Brain microvascular endothelial cell (primary cell): ENCODE data around the gene ZCCHC2.

ENCODE experiments used
- DNase-seq: peaks from one replicate; pipeline ENCODE4 v3.0.0-alpha.2; 2020
- H3K27ac ChIP-seq: fragments of 250-450 bp; sonication (Bioruptor Pico); 2 replicates; pipeline ENCODE4 v1.5.1; 2020; ENCODE audit warnings: mild to moderate bottlenecking, moderate library complexity
- H3K27me3 ChIP-seq: fragments of 250-450 bp; sonication (Bioruptor Pico); replicated peaks from 2 replicates; pipeline ENCODE4 v1.5.1; 2020; ENCODE audit warnings: mild to moderate bottlenecking
- H3K36me3 ChIP-seq: fragments of 250-450 bp; sonication (Bioruptor Pico); replicated peaks from 2 replicates; pipeline ENCODE4 v1.5.1; 2020; ENCODE audit warnings: mild to moderate bottlenecking
- H3K4me3 ChIP-seq: 2 replicates; pipeline ENCODE4 v1.5.1; 2011; ENCODE audit warnings: low read depth, mild to moderate bottlenecking, control low read depth, low read length, moderate library complexity
- in situ Hi-C: cut with HindIII; loops from 2 replicates; pipeline ENCODE4 v1.10.0; 2017; ENCODE audit warnings: low sequenced_read_pairs, low pct_ligation_motif_present
- TF ChIP-seq, protein P1 (sequence below): IDR thresholded peaks from 2 replicates; pipeline ENCODE4 v1.5.1; 2011; ENCODE audit warnings: low read depth, mild to moderate bottlenecking, moderate library complexity, low read length, control low read depth, inconsistent platforms; ENCODE audit errors: missing control alignments

ZCCHC2 gene

DNA sequence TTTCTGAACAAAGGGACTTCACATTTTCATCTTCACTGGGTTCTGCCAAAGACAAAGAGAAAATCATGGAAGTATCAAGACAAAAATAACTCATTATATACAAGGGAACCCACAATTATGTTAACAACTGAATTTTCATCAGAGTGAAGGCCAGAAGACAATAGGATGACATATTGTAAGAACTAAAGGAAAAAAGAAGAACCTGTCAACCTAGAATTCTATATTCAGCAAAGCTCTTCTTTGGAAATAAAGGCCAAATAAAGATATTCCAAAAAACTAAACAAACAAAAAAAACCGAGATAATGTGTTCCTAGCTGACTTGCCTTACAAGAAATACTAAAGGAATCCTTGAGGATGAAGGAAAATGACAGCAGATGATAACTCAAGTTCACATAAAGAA is 10.3 kb upstream of the ZCCHC2 start:
- no peak for DNase-seq
- H3K27me3 ChIP-seq, result no peaks in the 10 kb centered on the region
- no peak overlapping the region for H3K27ac ChIP-seq
- H3K36me3 ChIP-seq, result no peaks in the 10 kb centered on the region
- TF ChIP-seq, protein P1, sequence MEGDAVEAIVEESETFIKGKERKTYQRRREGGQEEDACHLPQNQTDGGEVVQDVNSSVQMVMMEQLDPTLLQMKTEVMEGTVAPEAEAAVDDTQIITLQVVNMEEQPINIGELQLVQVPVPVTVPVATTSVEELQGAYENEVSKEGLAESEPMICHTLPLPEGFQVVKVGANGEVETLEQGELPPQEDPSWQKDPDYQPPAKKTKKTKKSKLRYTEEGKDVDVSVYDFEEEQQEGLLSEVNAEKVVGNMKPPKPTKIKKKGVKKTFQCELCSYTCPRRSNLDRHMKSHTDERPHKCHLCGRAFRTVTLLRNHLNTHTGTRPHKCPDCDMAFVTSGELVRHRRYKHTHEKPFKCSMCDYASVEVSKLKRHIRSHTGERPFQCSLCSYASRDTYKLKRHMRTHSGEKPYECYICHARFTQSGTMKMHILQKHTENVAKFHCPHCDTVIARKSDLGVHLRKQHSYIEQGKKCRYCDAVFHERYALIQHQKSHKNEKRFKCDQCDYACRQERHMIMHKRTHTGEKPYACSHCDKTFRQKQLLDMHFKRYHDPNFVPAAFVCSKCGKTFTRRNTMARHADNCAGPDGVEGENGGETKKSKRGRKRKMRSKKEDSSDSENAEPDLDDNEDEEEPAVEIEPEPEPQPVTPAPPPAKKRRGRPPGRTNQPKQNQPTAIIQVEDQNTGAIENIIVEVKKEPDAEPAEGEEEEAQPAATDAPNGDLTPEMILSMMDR, result no peak
- no peak overlapping the region for H3K4me3 ChIP-seq
- in situ Hi-C loops, result no loop called here

DNA sequence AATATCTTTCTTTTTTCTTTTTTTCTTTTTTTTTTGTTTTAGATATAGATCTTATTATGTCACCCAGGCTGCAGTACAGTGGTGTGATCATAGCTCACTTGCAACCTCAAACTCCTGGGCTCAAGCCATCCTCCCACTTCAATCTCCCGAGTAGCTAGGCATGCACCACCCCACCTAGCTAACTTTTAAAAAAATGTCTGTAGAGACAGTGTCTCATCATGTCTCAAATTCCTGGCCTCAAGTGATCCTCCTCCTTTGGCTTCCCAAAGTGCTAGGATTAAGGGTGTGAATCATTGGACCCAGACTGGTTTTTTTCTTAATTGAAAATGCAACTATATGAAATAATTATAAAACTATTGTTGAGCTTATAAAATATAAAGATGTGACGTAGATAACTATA is 9.8 kb upstream of the ZCCHC2 start:
- in situ Hi-C loops, result no loop called here
- DNase-seq, result no peak
- Histone ChIP-seq H3K27me3 (no peaks in the 10 kb centered on the region), H3K27ac (no peak overlapping the region), H3K36me3 (no peaks in the 10 kb centered on the region), H3K4me3 (no peak overlapping the region)
- TF ChIP-seq, protein P1, result no peak

DNA sequence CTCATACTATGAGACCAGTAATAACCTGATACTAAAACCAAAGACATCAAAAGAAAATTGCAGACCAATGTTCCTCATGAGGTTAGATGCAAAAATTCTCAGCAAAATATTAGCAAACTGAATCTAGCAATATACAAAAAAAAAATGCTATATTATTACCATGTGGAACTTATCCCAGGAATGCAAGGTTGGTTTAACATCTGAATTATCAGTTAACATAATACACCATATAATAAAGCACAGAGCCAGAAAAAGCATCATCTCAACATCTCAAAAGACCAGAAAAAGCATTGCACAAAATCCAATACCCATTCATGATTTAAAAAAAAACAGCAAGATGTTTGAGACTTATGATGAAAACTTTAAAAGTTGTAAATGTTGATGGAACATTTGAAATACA is 8.3 kb upstream of the ZCCHC2 start:
- Histone ChIP-seq H3K36me3 (no peaks in the 10 kb centered on the region), H3K4me3 (no peak overlapping the region), H3K27ac (no peak overlapping the region), H3K27me3 (no peaks in the 10 kb centered on the region)
- TF ChIP-seq, protein P1, result no peak
- in situ Hi-C loops, result no loop called here
- DNase-seq, result no peak

DNA sequence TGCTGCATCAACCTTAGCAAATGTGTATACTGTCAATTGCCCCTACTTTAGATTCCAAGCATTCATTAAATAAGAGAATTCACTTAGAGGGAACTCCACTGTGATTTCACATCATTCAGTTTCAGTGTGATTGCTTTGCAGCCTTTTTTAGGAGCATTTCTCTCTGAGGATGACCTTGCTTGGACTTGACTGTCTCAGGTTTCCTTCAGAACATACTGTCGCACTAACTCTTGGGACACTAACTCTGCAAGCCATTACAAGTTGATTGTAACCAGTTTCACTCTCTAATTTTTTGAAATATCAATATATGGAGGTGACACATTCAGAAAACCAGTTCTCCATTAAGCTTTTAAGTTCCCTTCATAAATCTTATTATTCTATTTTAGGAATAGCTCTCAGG is 6.6 kb upstream of the ZCCHC2 start:
- no peak overlapping the region for H3K27ac ChIP-seq
- in situ Hi-C loops, result no loop called here
- TF ChIP-seq, protein P1, result no peak

DNA sequence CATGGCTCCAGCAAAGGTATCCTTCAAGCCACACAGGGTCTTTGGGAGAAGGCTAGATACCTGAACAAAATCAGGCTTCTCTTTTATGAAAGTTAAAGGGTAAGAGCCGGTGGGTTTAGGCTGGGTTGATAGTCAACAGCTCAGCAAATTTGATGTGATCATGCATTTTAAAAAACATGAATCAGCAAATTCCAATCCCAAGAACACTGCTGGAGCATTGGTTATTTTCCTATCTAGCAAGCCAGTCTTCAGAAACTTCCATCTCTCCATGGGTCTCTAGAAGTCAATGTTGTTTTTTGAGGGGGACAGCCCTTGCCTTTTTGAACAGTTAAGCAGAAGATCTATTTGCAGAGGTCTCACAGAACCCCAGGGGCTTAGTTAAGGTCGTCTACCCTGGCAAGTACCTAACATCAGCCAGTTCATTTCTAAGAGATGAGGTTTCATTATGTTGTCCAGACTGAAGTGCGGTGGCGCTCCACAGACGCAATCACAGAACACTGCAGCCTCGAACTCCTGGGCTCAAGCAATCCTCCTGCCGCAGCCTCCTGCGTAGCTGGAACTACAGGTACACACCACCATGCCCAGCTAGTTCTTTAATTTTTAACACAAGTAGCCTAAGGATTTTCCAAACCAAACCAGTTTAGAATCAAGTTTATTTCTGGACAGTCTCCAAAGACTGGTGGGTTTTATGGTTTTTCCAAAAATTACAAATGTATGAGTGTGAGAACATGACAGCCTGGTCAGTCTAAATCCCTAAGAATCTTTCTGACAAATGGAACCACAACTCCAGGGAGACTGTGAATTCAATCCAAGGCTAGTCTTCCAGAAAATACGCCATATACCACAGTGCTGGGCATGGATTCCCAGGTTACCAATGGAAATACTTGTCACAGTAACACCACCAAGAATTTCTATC is 4.1 kb upstream of the ZCCHC2 start:
- H3K36me3 ChIP-seq, result no peaks in the 10 kb centered on the region
- in situ Hi-C loops, result no loop called here
- H3K27ac ChIP-seq, result no peak overlapping the region
- H3K27me3 ChIP-seq, result no peaks in the 10 kb centered on the region
- H3K4me3 ChIP-seq, result no peak overlapping the region
- DNase-seq, result no peak
- TF ChIP-seq, protein P1, result no peak

More for the DNA sequence above, 6.6 kb upstream of the ZCCHC2 start:
- no peak for DNase-seq
- no peaks in the 10 kb centered on the region for H3K27me3 ChIP-seq
- H3K4me3 ChIP-seq, result no peak overlapping the region
- H3K36me3 ChIP-seq, result no peaks in the 10 kb centered on the region
